Embryonic facial prominence (tissue), 1 donor: Measurements from ENCODE around the gene VPS36.
"Not testable (repeated sequence)": the region's sequence is repeated elsewhere in the genome, so short reads cannot be mapped to it uniquely, and the experiment has no call there.

Experiments used
- DNase-seq: peaks from one replicate; pipeline ENCODE4 v3.0.0-alpha.2; 2016; ENCODE audit errors: extremely low spot score

The VPS36 gene

DNA sequence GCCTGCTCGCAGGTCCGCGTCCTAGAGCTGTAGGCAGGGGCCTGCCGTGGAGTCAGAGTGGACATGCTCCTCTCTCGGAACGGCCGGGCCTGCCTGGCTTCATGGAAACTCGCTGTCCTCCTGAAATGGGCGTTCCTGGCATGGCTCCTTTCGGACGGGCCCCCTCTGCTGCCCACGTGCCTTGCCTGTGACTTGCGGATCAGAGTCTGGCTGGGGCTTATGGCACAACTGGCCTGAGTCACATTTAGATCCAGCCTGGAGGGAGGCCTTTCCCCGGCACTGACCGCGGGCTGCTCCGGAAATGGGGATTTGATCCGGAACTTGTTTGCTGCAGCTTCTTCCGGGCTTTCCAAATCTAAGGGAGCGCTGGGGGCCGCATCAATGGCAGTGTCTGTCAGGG is 72.5 kb downstream of the VPS36 start:
- no peak for DNase-seq

DNA sequence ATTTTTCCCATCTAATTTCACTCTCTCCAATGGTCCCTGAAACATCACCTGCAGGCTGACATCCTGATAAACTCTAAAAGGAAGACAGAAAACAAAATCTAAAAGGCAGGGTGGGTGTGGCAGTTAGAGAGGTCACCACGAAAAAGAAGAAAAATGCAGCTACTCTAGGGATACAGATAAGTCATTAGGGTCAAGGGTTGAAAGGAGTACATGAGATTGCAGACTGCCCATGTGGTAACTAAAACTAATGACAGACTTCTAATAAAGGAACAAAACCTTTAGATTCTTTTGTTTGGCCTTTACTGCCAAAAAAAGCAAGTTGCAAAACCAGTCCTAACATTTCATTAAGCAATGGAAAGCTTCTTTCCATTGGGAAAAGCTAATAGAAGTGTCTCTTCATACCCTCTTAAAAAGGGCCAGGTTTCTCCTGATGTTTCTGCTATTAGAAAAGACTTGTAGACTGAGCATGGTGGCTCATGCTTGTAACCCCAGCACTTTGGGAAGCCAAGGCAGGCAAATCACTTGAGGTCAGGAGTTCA is 75.5 kb downstream of the VPS36 start:
- DNase-seq: no peak

DNA sequence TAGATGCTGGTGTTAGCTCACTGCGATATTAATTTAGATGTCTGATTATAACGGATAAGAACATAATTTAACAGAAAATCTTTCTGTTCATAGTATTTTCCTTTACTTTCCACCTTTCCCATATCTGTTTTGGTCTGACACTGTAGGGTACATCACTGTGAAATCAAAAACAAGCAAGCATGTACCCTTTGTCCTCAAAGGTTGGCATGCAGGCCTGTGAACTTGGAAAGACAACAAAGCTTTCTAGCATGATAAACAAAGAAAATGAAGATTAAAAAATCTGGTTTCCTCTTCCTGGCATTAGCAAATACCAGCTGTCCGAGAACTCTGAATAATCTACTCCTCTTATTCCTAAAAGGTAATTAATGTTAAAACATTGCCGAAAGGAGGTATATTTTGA is 76.0 kb downstream of the VPS36 start:
- no peak for DNase-seq

DNA sequence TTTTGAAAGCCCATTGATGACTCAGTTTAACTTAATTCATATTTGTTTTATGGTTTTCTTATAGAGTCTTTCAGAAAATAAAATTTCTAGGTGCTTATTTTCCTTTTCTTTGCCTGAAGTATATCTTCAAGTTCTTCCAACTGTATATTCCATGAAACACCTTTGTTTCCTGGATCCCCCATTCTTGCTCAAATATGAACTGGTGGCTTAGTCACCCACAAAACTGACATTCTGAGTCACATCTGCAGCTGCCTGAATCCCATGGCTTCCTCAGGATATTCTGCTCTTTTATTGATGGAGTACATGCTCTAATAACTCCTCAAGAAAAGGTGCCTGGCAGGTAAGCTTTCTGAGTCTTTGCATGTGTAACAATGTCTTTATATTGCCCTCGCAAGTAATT is 77.2 kb downstream of the VPS36 start:
- not testable (repeated sequence) for DNase-seq

DNA sequence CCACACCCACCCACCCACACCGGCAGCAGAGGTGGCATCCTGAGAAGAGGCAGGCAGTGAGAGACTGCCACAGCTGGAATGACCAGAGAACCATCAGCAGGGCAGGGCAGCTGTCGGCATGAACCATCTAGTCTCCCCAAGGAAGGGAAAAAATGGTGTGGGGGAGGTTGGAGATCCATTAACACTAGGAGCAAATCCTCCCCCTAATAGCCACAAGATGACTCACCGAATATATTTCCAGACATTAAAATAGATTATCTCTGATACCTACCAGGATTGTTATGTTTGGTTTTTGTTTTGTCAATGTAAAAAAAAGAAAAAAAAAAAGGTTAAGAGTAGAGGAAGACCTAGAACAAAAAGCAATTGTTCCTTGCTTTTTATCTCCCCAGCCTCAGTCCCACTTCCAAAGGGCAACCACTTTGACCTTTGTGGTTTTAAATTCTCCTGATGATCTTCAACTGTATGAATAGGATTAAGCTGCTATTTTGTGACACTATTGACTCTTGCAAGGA is 78.6 kb downstream of the VPS36 start:
- DNase-seq: no peak

DNA sequence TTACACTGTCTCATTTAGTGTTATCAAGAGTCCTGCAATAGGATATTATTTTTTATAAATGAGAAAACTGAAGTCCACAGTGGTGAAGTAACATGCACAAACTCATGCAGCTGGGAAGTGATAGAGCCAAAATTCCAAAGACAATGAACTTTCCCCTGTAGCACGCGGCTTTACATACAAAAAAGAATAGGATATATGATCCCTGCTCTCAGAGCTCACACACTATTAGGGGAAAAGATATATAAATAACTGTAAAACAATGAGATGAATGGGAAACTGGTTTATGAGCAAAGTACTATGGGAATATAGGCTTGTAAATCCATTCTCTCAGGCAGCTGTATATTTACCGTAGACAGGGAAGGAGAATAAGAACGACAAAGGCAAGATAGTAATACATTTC is 84.1 kb downstream of the VPS36 start:
- DNase-seq: no peak
